Endothelial cell of umbilical vein (primary cell): Measurements from ENCODE around the gene ICAM3. TPM values are rescaled to one million over a fixed set of nuclear protein-coding genes. Genes with fewer than 3 reads are reported as not detected.

Experiments used
- polyA plus RNA-seq, 4 experiments: library from polyadenylated mRNA; depleted of rRNA in 3 of 4; stranded (reverse) in 3 of 4; unstranded in 1 of 4; fragments of >200 nt; gene quantifications; 2 replicates each; pipeline versions ENCODE4 v1.2.1 to v1.2.3, GENCODE V29; 2011 to 2012; ENCODE audit warnings: missing spikeins in 1 of 4
- small RNA-seq: library from RNA; depleted of rRNA; stranded (forward); fragments of <200 nt; gene quantifications from one replicate; pipeline ENCODE3, GENCODE V24; 2012; ENCODE audit warnings: low replicate concordance, low read depth; ENCODE audit not compliant: insufficient read depth, insufficient read length
- total RNA-seq: library from RNA; stranded (reverse); gene quantifications from 2 replicates; pipeline ENCODE4 v1.2.3, GENCODE V29; 2021

ICAM3 gene
- total and polyA plus RNA-seq, 2 donors (not counting 3 experiments of a cell fraction or from before 2014, with no cell fraction given): 6.7 to 11.6 TPM

Small RNA genes lying within 50 kb of the gene (small RNA-seq; reads per million reads assigned to genes)
- gene AC011511.1 (not detected), gene AC011511.4 (not detected)

Other genes starting within 250 kb of the ICAM3 start
- gene ANGPTL6, start 236.9 kb downstream of the ICAM3 start, total RNA-seq: not detected in 2 replicates
- gene ANGPTL6, start 236.9 kb downstream of the ICAM3 start, polyA plus RNA-seq: 0.15 and 0.32 TPM in 2 replicates
- 50.4 and 51.6 TPM in 2 replicates for gene PPAN, start 233.3 kb downstream of the ICAM3 start, total RNA-seq
- gene PPAN, start 233.3 kb downstream of the ICAM3 start, polyA plus RNA-seq: 27.6 and 30.1 TPM in 2 replicates
- 10.7 and 14.6 TPM in 2 replicates for gene P2RY11, start 227.9 kb downstream of the ICAM3 start, total RNA-seq
- 3.6 and 5.4 TPM in 2 replicates for gene P2RY11, start 227.9 kb downstream of the ICAM3 start, polyA plus RNA-seq
- 213 and 217 TPM in 2 replicates for gene EIF3G, start 219.7 kb downstream of the ICAM3 start, total RNA-seq
- 253 and 294 TPM in 2 replicates for gene EIF3G, start 219.7 kb downstream of the ICAM3 start, polyA plus RNA-seq
- 154 and 165 TPM in 2 replicates for gene DNMT1, start 144.7 kb downstream of the ICAM3 start, total RNA-seq
- 48.9 and 53.4 TPM in 2 replicates for gene DNMT1, start 144.7 kb downstream of the ICAM3 start, polyA plus RNA-seq
- 1.0 and 1.3 TPM in 2 replicates for gene S1PR2, start 108.3 kb downstream of the ICAM3 start, total RNA-seq
- gene S1PR2, start 108.3 kb downstream of the ICAM3 start, polyA plus RNA-seq: 0.70 and 1.3 TPM in 2 replicates
- gene MRPL4, start 87.4 kb downstream of the ICAM3 start, total RNA-seq: 69.4 and 70.4 TPM in 2 replicates
- gene MRPL4, start 87.4 kb downstream of the ICAM3 start, polyA plus RNA-seq: 118 and 144 TPM in 2 replicates
- gene ICAM1, start 68.5 kb downstream of the ICAM3 start, total RNA-seq: 7.1 and 20.5 TPM in 2 replicates
- gene ICAM1, start 68.5 kb downstream of the ICAM3 start, polyA plus RNA-seq: 30.4 and 38.0 TPM in 2 replicates
- 0.49 TPM in 1 of 2 replicates, not detected in the other for gene ICAM4, start 52.7 kb downstream of the ICAM3 start, total RNA-seq
- 0.41 and 0.44 TPM in 2 replicates for gene ICAM4, start 52.7 kb downstream of the ICAM3 start, polyA plus RNA-seq
- gene ICAM5, start 49.7 kb downstream of the ICAM3 start, total RNA-seq: 0.40 TPM in 1 of 2 replicates, not detected in the other
- gene ICAM5, start 49.7 kb downstream of the ICAM3 start, polyA plus RNA-seq: 0.03 and 0.10 TPM in 2 replicates
- 2.9 and 5.3 TPM in 2 replicates for gene ZGLP1, start 29.8 kb downstream of the ICAM3 start, total RNA-seq
- 1.6 and 2.3 TPM in 2 replicates for gene ZGLP1, start 29.8 kb downstream of the ICAM3 start, polyA plus RNA-seq
- 20.5 and 22.4 TPM in 2 replicates for gene FDX2, start 23.6 kb downstream of the ICAM3 start, total RNA-seq
- 59.8 and 61.6 TPM in 2 replicates for gene FDX2, start 23.6 kb downstream of the ICAM3 start, polyA plus RNA-seq
- gene RAVER1, start 6.1 kb downstream of the ICAM3 start, total RNA-seq: 47.6 and 55.1 TPM in 2 replicates
- 5.1 and 5.2 TPM in 2 replicates for gene RAVER1, start 6.1 kb downstream of the ICAM3 start, polyA plus RNA-seq
- 138 and 142 TPM in 2 replicates for gene TYK2, start 40.9 kb upstream of the ICAM3 start, total RNA-seq
- 92.9 and 93.7 TPM in 2 replicates for gene TYK2, start 40.9 kb upstream of the ICAM3 start, polyA plus RNA-seq
- gene CDC37, start 63.9 kb upstream of the ICAM3 start, total RNA-seq: 275 and 300 TPM in 2 replicates
- gene CDC37, start 63.9 kb upstream of the ICAM3 start, polyA plus RNA-seq: 366 and 372 TPM in 2 replicates
- 9.9 and 10.0 TPM in 2 replicates for gene PDE4A, start 80.9 kb upstream of the ICAM3 start, total RNA-seq
- gene PDE4A, start 80.9 kb upstream of the ICAM3 start, polyA plus RNA-seq: 3.7 and 3.8 TPM in 2 replicates
- gene KEAP1, start 163.7 kb upstream of the ICAM3 start, total RNA-seq: 78.2 and 81.4 TPM in 2 replicates
- 91.1 and 107 TPM in 2 replicates for gene KEAP1, start 163.7 kb upstream of the ICAM3 start, polyA plus RNA-seq
- gene S1PR5, start 177.8 kb upstream of the ICAM3 start, total RNA-seq: not detected in 2 replicates
- gene S1PR5, start 177.8 kb upstream of the ICAM3 start, polyA plus RNA-seq: not detected in 2 replicates
- 19.8 and 21.8 TPM in 2 replicates for gene ATG4D, start 204.3 kb upstream of the ICAM3 start, total RNA-seq
- 24.9 and 29.6 TPM in 2 replicates for gene ATG4D, start 204.3 kb upstream of the ICAM3 start, polyA plus RNA-seq
- gene KRI1, start 226.4 kb upstream of the ICAM3 start, total RNA-seq: 23.1 and 25.7 TPM in 2 replicates
- gene KRI1, start 226.4 kb upstream of the ICAM3 start, polyA plus RNA-seq: 5.9 and 6.7 TPM in 2 replicates
- gene CDKN2D, start 229.4 kb upstream of the ICAM3 start, total RNA-seq: 5.0 and 5.9 TPM in 2 replicates
- gene CDKN2D, start 229.4 kb upstream of the ICAM3 start, polyA plus RNA-seq: 9.2 and 9.8 TPM in 2 replicates
- gene AP1M2, start 247.7 kb upstream of the ICAM3 start, total RNA-seq: not detected in 2 replicates
- gene AP1M2, start 247.7 kb upstream of the ICAM3 start, polyA plus RNA-seq: 0.19 TPM in 1 of 2 replicates, not detected in the other